NOMO-1 (cell line): ENCODE measurements around the gene POU2F1.

ENCODE experiments used
- DNase-seq, 2 experiments: peaks; one replicate each; lab custom pipeline; 2025; ENCODE audit not compliant: unreplicated experiment in 2 of 2; lab: John Stamatoyannopoulos, UW

The POU2F1 gene

DNA sequence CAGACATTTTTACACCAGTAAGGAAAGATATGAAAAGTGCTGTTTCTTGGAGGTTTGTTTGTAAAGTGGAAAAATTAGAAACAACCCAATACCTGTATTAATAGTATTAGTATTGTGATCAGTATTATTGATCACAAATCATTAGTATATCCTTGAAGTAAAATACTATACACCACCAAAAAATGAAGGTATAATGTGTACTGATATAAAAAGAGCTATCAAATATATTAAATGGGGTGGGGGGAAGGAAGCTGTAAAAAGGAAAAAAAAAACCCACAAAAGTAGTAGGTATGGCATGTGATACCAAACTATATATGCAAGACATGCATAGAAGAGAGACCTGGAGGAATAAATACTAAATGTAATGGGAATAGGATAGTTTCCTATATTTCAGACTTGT, 46.3 kb downstream of the POU2F1 start:
- no peak for DNase-seq

DNA sequence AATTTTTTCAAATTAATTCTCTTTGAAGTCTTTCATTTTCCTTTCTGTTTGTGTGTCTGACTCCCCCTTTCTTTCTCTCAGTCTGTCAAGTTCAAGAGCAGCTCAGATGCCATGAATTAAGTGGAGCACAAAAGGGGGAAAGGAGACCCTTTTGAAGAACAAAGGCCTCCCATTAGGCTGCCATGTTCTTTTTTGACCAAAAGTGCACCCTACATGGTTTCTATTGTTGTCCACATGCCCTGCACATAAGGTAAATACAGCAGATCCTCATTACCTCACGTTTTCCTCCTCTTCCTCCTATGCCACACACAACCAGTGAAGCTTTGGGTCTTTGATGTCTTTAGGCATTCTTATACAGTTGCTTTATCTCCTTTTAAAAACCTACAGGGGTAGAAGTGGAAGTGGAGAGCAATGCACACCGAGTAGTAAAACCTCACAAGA, 47.7 kb downstream of the POU2F1 start:
- DNase-seq: no peak

DNA sequence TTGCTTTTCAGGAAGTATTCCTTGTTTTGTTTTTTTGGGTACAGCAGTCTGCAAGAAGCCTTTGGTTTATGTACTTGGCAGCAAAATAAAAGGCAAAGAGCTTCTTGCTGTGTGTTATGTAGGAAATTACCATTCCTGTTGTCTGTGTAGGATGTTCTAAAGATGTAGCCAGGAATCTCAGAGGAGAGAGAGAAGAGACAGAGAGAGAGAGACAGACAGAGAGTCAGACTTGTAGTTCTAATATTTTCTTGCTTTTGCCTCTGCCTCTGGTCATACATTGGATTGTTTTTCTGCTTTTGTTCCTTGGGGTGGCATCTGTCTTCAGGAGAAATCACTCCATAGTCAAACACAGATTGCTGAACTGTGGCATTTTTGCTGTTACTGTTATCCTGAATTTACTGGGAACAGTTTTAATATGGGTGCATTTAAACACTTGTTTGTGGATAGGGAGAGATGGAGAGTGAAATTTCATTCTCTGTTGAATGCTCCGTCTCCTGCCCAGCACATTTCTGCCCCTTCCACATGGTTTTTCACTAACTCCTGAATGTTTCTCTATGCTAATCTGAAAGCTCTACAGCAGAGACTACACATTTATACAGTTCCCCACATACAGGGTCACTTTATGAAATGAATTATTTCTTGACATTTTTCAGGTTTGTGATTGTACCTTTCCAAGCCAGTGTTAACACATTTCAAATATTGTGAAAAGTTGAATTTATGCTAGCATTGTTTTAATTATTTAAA, 49.8 kb downstream of the POU2F1 start:
- no peak for DNase-seq

DNA sequence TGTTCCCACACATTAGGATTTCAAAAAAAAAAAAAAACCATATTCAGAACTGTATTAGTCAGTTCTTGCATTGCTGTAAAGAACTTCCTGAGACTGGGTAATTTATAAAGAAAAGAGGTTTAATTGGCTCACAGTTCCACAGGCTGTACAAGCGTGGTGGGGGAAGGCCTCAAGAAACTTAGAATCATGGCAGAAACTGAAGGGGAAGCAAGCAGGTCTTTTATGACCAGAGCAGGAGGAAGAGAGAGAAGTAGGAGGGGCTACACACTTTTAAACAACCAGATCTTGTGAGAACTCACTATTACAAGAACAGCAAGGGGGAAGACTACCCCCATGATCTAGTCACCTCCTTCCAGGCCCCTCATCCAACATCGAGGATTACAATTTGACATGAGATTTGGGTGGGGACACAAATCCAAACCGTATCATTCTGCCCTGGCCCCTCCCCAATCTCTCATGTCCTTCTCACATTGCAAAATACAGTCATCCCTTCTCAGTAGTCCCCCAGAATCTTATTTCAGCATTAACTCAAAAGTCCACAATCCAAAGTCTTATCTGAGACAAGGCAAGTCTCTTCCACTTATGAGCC, 51.8 kb downstream of the POU2F1 start:
- DNase-seq: peak; percentile 15 to 26

DNA sequence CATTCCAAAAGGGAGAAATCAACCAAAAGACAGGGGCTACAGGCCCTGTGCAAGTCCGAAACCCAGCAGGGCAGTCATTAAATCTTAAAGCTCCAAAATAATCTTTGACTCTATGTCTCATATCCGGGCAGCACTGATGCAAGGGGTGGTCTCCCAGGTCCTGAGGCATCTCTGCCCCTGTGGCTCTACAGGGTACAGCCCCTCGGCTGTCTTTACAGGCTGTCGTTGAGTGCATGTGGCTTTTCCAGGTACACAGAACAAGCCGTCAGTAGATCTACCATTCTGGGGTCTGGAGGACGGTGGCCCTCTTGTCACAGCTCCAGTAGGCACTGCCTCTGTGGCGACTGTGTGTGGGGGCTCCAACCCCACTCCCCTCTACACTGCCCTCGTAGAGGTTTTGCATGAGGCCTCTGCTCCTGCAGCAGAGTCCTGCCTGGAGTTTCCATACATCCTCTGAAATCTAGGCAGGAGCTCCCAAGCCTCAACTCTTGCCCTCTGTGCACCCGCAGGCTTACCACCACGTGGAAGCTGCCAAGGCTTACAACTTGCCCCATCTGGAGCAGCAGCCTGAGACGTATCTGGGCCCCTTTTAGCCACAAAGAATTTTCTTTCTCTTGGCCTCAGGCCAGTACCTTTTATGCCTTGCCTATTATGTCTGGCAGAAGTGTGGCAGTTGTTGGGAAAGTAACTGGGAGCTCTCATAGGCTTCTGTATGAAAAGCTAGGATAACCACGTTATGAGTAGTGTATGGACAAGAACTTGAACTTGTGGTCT, 52.5 kb downstream of the POU2F1 start:
- no peak for DNase-seq

DNA sequence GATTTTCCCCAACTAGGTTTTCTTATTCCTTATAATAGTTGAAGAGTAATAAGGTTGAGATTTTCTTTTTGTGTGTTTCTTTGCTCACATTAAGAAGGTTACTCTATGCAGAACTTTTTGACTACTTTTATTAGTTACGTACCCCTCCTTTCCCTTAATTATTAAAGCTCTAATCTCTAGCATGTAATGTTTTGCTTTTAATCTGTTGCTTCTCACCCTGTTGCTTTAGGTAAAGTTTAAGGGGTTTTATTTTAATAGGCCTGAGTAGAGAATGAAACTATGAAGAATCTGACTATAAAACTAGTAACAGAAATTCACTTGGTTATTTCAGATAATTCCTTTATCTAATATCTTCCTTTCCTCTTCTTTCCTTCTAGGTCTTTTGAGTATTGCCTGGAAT, 53.4 kb downstream of the POU2F1 start:
- DNase-seq: no peak

DNA sequence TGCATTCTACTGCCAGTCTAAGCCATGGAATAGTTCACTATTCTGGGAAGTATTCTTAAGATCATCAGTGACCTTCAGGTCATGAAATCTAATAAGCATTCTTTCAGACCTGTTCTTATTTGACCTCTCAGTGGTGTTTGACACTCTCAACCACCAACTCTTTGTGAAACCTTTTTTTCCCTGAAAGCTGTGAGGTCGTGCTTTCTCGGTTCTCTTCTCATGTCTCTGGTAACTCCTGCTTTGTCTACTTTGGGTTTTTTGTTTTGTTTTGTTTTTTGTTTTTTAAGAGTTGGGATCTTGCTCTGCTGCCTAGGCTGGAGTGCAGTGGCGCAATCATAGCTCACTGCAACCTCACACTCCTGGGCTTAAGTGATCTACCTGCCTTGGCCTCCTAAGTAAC, 56.3 kb downstream of the POU2F1 start:
- DNase-seq: no peak

DNA sequence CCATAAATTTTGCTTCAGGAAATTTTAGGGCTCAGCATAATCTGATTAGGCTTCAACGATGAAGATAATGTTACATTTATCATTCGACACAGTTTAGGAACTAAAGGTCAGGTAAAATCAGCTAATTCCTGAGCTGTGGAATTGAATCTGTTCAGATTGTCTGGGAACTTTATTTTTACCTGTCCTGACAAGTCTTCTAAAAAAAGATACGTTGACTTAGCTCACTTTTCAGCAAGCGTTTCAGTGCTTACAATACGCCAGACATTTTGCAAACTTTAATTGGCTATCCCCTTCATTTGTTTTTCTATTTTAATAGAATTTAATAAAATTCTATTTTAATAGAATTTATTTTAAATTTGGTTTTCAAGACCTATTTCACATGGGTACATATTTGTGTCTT, 57.8 kb downstream of the POU2F1 start:
- no peak for DNase-seq

DNA sequence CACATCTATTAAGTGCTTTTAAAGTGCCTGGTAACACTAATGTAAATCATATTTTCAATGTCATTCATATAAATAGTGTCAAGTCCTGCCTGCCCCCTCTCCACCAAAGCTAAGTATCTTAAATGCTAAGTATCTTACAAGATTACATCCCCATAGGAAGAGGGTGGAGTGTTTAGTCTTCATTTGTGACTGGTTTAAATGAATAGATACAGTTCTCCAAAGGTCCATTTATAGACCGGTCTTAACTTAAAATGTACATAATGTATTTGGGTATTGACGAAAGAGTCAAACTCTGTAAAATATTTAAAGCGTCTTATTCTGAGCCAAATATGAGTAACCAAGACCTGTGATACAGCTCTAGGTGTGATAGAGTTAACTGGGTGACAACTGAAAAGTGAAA, 60.2 kb downstream of the POU2F1 start:
- DNase-seq: no peak

DNA sequence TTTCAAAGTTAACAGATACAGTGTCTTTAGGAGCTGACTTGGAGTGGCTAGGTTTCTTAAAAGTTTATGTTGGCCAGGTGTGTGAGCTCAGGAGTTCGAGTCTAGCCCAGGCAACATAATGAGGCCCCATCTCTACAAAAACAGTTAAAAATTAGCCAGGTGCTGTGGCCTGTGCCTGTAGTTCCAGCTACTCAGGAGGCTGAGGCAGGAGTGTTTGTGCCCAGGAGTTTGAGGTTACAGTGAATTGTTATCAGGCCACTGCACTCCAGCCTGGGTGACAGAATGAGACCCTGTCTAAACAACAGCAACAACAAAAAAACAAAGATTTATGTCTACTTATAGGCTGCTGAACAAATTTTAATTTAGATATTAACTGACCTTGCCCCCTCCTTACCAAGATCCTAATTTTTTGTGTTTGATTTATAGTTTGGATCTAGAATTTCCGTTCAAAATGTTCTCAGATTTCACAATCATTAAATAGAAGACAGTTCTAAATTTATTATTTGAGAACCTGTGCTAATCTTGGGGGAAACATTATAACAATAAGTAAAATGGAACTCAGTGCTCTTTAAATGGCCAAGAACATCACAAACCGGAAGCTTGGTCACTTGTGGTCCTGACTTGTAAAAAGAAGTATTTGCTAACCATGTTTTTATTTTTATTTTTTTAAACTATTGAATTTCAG, 67.8 kb downstream of the POU2F1 start:
- DNase-seq: no peak

DNA sequence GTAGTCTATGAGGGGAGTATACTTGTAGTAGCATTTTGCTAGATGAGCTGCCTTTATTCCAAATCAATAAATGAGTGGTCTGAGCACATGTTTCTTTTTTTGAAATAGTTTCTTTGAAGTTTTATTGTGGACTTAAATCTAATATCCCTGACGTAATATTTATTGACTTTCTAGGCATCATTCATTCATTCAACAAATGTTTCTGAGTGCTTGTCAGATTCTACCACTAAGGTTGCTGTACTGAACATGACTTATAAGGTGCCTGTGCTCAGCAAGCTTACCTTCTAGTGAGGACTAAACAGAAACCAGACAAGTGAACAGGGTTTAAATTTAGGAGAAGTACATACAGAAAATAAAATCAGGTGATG, 68.4 kb downstream of the POU2F1 start:
- no peak for DNase-seq

DNA sequence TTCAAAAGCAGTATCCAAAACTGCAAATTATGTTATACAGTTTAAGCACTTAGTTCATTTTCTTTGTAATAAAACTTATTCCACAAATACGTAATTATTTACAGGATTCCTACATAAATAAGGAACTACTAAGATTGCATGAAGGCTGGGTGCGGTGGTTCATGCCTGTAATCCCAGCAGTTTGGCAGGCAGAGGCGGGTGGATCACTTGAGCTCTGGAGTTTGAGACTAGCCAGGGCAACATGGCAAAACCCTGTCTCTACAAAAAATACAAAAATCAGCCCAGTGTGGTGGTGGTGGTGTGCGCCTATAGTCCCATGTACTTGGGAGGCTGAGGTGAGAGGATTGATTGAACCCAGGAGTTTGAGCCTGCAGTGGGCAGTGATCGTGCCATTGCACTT, 69.3 kb downstream of the POU2F1 start:
- no peak for DNase-seq

DNA sequence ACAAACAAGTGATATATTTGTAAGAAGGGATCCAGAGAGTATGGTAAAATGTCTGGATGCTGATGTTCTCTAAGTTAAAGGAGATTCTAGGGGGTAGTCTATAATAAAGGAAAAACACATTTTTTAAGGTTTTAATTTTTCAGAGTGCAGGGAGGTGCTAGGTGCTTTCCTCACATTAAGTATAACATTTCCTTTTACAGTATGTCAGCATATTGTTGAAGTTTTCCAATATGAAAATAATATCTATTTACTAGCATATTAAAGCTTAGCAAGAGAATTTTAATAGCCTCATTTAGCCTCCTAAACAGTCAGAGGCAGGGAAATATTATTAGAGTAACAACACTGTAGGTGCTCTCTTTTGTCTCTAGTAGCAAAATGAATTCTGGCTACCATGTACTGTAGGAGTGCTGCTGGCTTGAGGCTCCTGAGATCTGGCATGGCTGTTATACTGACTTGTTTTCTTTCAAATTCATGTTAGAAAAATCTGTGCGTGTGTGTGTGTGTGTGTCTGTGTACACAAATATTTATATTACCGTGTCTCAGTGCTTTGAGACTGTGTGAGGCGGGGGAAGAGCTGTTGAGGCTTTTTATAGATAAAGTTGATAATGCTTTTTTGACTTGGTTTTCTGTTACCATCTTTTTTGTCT, 71.0 kb downstream of the POU2F1 start:
- no peak for DNase-seq

DNA sequence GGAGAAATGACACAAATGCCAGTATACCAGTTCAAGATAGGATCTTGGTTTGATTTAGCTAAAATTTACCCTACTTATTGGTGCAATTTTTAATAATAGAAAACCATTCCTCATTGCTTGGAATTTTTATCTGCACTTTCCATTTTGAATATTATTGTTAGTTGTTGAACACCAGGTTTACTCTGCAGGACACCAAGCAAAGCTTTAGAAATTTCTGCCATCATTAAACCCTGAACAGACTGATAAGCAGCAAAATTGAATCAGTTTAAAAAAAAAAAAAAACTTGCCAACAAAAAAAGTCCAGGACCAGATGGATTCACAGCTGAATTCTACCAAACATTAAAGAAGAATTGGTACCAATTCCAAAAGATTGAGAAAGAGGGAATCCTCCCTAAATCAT, 71.5 kb downstream of the POU2F1 start:
- DNase-seq: no peak

DNA sequence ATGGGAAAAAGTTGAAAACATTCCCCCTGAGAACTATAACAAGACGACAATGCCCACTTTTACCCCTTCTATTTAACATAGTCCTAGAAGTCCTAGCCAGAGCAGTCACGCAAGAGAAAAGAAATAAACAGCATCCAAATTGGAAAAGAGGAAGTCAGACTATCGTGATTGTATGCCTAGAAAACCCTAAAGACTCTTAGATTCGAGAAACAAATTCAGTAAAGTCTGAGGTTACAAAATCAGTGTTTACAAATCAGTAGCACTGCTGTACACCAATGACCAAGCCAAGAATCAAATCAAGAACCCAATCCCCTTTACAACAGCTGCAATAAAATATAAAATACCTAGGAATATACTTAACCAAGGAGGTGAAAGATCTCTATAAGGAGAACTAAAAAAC, 72.4 kb downstream of the POU2F1 start:
- peak; percentile 27 to 45 for DNase-seq

DNA sequence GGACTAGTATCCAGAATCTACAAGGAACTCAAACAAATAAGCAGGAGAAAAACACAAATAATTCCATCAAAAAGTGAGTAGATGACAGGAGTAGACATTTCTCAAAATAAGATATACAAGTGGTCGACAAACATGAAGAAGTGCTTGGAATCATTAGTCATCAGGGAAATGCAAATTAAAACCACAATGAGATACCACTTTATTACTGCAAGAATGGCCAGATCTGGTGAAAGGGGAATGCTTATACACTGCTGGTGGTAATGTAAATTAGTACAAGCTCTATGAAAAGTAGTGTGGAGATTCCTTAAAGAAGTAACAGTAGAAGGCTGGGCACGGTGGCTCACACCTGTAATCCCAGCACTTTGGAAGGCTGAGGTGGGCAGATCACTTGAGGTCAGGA, 73.8 kb downstream of the POU2F1 start:
- DNase-seq: peak; percentile 47 to 68

DNA sequence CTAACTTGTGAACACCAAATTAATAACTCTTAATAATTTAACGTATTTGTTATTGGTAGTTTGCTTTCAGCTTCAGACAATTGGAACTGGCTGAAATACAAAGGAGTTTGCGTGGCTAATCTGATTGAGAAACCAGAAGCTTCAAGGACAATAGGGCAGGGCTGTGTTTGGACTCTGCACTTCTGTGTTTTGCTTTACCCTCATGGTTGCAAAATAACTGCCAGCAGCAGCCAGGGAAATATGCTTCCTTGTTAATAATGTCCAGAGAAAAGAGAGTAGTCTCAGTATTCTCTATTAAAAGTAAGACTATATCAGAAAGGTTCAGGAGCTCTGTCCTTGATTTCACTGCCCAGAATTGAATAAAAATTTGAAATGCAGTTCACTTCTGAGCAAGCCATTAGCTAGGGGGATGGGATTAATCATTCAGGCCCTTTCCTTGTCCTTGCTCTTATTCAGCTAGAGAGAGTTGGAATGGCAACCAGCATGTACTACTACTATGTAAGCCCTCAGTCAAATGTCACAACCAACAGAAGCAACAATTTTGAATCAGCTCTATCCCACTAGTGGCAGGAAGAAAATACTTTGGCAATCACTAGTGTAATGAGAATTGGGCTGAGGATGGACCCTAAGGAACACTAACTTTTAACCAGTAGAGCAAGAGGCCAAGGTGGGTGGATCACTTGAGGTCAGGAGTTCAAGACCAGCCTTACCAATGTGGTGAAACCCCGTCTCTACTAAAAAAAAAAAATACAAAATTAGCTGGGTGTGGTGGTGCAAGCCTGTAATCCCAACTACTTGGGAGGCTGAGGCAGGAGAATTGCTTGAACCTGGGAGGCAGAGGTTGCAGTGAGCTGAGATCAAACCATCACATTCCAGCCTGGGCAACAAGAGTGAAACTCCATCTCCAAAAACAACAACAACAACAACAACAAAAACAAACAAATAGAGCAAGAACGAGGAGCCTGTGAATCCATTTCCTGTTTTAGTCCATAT, 76.8 kb downstream of the POU2F1 start:
- DNase-seq: peak; percentile 74 to 94

DNA sequence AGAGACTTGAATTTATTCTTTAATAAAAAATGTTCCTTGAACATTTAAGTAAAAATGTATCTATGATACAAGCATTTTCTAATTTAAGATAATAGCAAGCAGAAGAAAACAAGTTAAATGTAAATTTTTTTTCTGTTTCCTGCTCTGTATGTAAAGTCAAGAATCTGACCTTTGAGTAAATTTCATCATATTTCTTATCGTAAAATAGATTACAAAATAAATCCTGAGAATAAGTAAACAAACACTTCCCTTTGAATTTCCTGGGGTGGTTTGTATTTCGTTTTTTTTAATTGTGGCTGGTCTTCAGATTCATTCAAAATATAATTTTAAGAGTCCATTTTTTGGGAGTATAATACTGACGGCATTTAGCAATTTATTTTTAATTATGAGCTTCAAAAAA, 77.6 kb downstream of the POU2F1 start:
- DNase-seq: no peak

DNA sequence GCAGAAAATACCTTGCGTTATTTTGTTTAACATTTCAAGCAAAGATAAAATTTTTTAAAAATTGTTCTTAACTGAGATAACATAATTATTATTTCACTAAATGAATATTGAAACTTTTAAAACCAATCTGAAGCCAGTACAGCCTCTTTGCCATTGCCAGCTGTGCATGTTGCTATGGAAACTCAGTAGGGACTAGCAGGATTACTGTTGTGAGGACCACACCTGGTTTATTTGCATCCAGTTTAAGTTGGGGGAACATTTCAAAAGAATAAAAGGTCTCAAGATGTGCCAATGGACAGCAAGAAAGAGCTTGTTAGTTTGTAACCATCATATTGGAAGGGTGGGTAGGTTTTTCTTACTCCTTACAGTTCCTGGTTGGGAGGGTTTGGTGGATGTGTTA, 80.7 kb downstream of the POU2F1 start:
- DNase-seq: no peak

DNA sequence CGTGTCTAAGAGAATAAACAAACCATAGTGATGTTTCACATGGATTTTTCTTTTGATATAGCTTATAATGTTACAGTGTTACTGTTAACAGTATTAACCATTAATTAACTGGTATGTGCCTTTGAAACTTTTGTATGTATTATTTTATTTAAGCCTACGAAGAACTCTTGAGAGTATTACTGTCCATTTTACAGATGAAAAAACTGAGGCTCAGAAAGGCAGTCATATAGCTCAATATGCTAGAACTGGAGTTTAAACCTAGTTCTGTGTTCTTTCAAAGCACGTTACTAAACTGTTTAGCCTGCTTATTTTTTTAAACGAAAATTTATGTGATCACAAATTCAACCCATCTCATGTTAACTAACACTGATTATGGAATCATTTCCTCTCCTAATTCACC, 83.5 kb downstream of the POU2F1 start:
- no peak for DNase-seq
